IMR-90 (cell line): Measurements from ENCODE around the gene ZMIZ1.

Experiments used
- BHLHE40 ChIP-seq: fragments of 150-350 bp; IDR thresholded peaks from 2 replicates; pipeline ENCODE4 v1.6.1; 2016; ENCODE audit warnings: mild to moderate bottlenecking, low read depth, low read length
- CEBPB ChIP-seq: IDR thresholded peaks from 2 replicates; pipeline ENCODE4 v1.6.1; 2012; ENCODE audit warnings: low read depth, low read length, improper control_type of control experiment
- FOS ChIP-seq: fragments of 150-350 bp; IDR thresholded peaks from 2 replicates; pipeline ENCODE4 v1.6.1; 2016; ENCODE audit warnings: low read depth, low read length
- MAFK ChIP-seq: IDR thresholded peaks from 2 replicates; pipeline ENCODE4 v1.6.1; 2012; ENCODE audit warnings: low read depth, low read length, improper control_type of control experiment
- MAZ ChIP-seq: IDR thresholded peaks from 2 replicates; pipeline ENCODE4 v1.6.1; 2012; ENCODE audit warnings: low read depth, mild to moderate bottlenecking, low read length, improper control_type of control experiment, moderate library complexity, borderline replicate concordance
- MXI1 ChIP-seq: IDR thresholded peaks from 2 replicates; pipeline ENCODE4 v1.6.1; 2012; ENCODE audit warnings: low read depth, mild to moderate bottlenecking, low read length, moderate library complexity, borderline replicate concordance
- NFE2L2 ChIP-seq: fragments of 150-350 bp; IDR thresholded peaks from 2 replicates; pipeline ENCODE4 v1.6.1; 2016; ENCODE audit warnings: low read depth, mild to moderate bottlenecking, low read length
- POLR2A ChIP-seq: IDR thresholded peaks from 2 replicates; pipeline ENCODE4 v1.6.1; 2012; ENCODE audit warnings: mild to moderate bottlenecking, low read depth, low read length
- RAD21 ChIP-seq: IDR thresholded peaks from 2 replicates; pipeline ENCODE4 v1.6.1; 2012; ENCODE audit warnings: low read length, improper control_type of control experiment
- RCOR1 ChIP-seq: IDR thresholded peaks from 2 replicates; pipeline ENCODE4 v1.6.1; 2012; ENCODE audit warnings: mild to moderate bottlenecking, low read length, improper control_type of control experiment; ENCODE audit not compliant: insufficient replicate concordance
- RFX5 ChIP-seq: IDR thresholded peaks from 2 replicates; pipeline ENCODE4 v1.8.0; 2012; ENCODE audit warnings: low read depth, mild to moderate bottlenecking, low read length, moderate library complexity
- TF ChIP-seq, protein P1 (sequence below): conservative IDR thresholded peaks from 2 replicates; pipeline ENCODE4 v1.5.1; 2012; ENCODE audit warnings: mild to moderate bottlenecking, low read depth, low read length, improper control_type of control experiment
- TF ChIP-seq, protein P2 (sequence below): fragments of 150-350 bp; IDR thresholded peaks from 2 replicates; pipeline ENCODE4 v1.6.1; 2017; ENCODE audit warnings: mild to moderate bottlenecking, antibody characterized with exemption, low read length, low read depth
- TF ChIP-seq, protein P3 (sequence below): fragments of 150-350 bp; IDR thresholded peaks from 2 replicates; pipeline ENCODE4 v1.6.1; 2016; ENCODE audit warnings: low read depth, mild to moderate bottlenecking, low read length, moderate library complexity, borderline replicate concordance

DNA sequence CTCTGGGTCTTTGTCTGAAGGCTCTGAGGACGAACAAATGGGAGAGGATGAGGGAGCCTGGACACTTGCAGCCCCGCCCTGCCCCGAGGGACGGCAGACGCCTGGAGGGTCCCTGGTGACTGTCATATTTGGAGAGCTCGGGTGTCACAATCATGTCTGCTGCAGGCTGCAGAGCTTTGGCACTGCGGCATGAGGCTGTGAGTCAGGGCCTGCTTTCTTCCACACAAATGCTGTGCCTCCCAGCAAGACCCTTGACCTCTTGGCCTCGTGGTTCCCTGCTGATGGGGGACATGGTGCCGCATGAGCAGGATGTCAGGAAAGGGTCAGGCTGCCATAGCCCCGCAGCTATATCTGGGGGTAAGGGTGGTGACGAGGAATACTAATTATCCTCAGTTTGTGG is 213.6 kb downstream of the ZMIZ1 start:
- TF ChIP-seq, protein P1, sequence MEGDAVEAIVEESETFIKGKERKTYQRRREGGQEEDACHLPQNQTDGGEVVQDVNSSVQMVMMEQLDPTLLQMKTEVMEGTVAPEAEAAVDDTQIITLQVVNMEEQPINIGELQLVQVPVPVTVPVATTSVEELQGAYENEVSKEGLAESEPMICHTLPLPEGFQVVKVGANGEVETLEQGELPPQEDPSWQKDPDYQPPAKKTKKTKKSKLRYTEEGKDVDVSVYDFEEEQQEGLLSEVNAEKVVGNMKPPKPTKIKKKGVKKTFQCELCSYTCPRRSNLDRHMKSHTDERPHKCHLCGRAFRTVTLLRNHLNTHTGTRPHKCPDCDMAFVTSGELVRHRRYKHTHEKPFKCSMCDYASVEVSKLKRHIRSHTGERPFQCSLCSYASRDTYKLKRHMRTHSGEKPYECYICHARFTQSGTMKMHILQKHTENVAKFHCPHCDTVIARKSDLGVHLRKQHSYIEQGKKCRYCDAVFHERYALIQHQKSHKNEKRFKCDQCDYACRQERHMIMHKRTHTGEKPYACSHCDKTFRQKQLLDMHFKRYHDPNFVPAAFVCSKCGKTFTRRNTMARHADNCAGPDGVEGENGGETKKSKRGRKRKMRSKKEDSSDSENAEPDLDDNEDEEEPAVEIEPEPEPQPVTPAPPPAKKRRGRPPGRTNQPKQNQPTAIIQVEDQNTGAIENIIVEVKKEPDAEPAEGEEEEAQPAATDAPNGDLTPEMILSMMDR = no peak
- TF ChIP-seq MAZ (no peak), POLR2A (no peak), CEBPB (no peak), RFX5 (no peak), FOS (no peak), RCOR1 (no peak), BHLHE40 (no peak), RAD21 (no peak), MAFK (no peak), MXI1 (no peak), NFE2L2 (no peak)
- TF ChIP-seq, protein P2, sequence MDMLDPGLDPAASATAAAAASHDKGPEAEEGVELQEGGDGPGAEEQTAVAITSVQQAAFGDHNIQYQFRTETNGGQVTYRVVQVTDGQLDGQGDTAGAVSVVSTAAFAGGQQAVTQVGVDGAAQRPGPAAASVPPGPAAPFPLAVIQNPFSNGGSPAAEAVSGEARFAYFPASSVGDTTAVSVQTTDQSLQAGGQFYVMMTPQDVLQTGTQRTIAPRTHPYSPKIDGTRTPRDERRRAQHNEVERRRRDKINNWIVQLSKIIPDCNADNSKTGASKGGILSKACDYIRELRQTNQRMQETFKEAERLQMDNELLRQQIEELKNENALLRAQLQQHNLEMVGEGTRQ = no peak
- TF ChIP-seq, protein P3, sequence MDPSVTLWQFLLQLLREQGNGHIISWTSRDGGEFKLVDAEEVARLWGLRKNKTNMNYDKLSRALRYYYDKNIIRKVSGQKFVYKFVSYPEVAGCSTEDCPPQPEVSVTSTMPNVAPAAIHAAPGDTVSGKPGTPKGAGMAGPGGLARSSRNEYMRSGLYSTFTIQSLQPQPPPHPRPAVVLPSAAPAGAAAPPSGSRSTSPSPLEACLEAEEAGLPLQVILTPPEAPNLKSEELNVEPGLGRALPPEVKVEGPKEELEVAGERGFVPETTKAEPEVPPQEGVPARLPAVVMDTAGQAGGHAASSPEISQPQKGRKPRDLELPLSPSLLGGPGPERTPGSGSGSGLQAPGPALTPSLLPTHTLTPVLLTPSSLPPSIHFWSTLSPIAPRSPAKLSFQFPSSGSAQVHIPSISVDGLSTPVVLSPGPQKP = no peak
